M059J (cell line): Measurements from ENCODE around the gene TOMM20. TPM values are rescaled to one million over a fixed set of nuclear protein-coding genes. Genes with fewer than 3 reads are reported as not detected.

ENCODE experiments used
- DNase-seq: peaks from one replicate; pipeline ENCODE4 v3.0.0-alpha.2; 2012; ENCODE audit warnings: low read depth
- total RNA-seq: library from RNA; depleted of rRNA; stranded (reverse); fragments of >200 nt; shearing (Covaris generic); gene quantifications from 2 replicates; pipeline ENCODE4 v1.2.3, GENCODE V29; 2014; rRNA removed

TOMM20 gene
- total RNA-seq, 1 experiment from 2014 or later = 72.8 TPM

DNA sequence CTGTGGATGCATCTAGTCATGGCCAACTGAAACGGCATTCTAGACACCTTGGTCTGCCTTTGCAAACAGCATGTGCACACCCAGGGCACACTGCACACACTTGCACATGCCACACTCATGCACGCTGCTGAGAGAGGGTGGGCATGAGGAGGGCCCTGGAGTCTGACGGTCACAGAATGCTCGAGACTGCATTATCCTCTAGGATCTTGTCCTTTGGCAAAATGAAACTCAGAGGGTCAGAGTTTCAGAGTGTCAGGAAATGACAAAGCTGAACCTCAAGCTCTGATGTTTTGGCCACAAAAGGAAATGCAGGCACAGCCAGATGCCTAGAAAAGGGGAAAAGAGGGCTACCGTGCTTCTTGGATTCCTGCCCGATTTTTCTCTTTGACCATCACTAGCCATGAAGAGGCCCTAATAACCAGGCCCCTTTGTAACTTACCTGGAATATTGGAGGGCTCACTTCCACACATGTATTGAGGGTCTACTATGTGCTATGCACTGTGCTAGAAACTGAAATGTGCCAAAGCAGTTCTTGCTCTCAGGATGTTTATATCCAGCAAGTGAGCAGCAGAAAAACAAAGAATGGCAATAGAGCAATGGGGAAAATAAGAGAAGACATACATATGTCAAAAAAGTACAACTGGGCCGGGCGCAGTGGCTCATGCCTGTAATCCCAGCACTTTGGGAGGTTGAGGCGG, 65.4 kb downstream of the TOMM20 start:
- DNase-seq = peak; percentile 75

DNA sequence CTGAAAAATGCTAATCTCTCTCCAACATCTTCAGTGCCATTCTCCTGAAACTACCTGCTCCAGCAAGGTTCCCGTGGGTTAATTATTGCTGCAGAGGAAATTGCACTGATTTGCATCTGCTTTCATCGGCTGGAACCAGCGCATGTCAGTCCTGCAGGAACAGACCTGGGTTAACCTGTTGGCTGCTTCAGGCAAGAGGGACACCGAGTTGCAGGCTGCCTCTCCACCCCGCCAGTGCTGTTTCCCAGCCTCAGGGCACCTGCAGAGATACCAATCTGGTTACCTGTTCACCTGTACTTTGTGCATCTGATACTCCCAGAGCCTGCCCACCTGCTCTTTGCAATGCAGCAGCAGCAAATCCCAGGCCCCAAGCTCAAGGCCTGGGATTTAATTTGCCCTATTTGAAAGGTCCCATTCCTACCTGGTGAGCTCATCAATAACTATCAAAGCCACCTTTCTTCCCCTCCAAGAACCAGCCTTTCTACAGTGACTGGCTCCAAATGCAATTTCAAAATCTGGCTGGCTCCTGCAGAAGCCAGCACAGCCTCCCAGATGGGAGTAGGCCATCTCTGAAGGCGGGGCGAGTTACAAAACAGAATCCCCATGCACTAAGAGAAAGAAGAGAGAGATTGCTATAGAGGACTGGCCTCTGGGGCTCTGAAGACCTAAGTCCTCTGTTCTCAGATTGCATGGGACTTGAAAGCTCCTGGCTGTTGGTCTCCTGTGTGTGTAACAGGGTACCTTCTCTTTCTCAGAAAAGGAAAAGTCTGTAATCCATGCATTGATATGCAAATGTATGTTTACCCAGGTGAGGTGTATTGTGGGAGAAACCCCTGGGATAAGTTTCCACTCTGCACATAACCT, 67.8 kb downstream of the TOMM20 start:
- no peak for DNase-seq

Other genes starting within 250 kb of the TOMM20 start
- 73.0 and 82.7 TPM in 2 replicates for gene RBM34, start 32.4 kb upstream of the TOMM20 start, total RNA-seq
- 12.8 and 17.0 TPM in 2 replicates for gene ARID4B, start 199.3 kb upstream of the TOMM20 start, total RNA-seq
- 30.7 and 42.8 TPM in 2 replicates for gene GGPS1, start 199.7 kb upstream of the TOMM20 start, total RNA-seq
- gene TBCE, start 238.6 kb upstream of the TOMM20 start, total RNA-seq = 20.8 and 30.3 TPM in 2 replicates